Measurements from ENCODE around the gene HOMEZ.
"Not testable (repeated sequence)": the region's sequence is repeated elsewhere in the genome, so short reads cannot be mapped to it uniquely, and the experiment has no call there.

Gene HOMEZ

DNA sequence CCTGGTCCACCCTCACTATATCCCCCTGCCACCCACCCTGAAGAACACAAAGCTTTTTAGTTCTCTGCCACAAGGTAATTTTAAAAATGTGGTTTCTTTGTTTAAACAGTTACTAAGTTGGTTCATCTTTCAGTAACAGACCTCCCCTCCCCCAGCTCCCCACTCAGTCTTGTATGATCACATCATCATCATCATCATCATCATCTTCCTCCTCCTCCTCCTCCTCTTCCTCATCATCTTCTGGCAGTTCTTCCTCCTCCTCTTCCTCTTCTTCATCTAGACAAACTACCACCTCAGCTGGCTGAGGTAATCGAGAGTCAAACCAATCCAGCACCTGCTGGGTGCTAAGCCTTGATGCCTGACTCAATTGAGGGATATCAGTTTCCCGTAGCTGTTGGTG, 10.5 kb downstream of the HOMEZ start:
- no peak for DNase-seq

DNA sequence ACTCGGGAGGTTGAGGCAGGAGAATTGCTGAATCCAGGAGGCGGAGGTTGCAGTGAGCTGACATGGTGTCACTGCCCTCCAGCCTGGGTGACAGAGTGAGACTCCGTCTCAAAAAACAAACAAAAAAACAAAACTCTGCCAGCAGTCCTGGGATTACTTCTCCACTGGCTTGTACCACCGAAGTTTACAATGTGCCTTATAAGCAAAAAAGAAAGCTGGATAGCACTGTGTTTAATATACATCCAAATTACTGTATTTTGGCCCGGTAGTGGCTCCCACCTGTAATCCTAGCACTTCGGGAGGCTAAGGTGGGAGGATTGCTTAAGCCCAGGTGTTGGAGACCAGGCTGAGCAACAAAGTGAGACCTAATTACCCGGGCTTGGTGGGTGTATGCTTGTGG, 16.7 kb downstream of the HOMEZ start:
- no peak for DNase-seq

DNA sequence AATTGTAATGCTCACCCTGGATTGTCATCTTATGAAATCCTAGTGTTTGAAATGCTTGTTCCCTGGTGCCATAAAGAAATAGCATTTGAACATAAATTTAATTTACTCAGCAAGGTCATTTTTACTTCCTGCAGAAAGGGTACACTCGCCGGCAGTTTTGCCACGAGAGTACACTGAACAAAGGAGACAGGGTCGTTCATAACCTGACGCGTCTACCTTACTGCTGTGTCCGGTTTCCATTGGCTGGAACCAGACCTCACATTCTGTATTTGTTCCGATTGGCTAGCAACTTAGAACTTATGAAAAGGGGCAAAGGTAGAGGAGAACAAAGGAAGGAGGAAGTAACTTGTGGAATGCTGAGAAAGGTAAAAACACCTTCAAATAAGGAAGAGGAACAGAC, 25.1 kb downstream of the HOMEZ start:
- not testable (repeated sequence) for DNase-seq

DNA sequence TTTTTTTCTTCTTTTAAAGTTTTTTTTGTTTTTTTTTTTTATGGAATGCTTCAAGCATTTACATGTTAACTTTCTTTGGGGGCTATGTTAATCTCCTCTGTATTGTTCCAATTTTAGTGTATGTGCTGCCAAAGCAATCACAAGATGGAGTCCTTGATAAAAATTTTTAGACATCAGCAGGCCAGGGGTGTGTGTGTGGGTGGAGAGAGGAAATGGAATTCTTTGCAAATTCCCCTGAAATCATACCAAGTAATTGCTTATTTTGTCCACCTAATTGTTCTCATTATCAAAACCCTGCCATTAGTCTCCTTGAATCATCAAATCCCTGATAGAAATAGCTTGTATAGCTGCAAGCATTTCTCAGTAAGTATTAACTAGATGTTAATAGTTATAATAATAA, 26.5 kb downstream of the HOMEZ start:
- no peak for DNase-seq

DNA sequence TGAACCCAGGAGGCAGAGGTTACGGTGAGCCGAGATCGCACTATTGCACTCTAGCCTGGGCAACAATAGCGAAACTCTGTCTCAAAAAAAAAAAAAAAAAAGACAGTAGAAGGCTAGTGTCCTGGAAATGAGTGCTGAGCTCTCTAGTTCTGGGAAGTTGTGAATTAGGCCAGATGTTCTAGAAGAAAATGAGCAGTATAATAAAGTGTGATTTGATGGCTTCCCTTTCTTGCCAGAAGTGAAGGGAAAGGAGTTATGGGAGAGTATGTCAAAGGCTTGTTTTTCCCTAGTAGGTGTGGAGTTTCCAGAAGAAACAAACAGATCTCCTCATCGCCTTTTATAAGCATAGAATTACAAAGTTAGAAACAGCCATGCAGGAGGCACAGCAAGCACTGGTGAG, 27.7 kb downstream of the HOMEZ start:
- DNase-seq = no peak

DNA sequence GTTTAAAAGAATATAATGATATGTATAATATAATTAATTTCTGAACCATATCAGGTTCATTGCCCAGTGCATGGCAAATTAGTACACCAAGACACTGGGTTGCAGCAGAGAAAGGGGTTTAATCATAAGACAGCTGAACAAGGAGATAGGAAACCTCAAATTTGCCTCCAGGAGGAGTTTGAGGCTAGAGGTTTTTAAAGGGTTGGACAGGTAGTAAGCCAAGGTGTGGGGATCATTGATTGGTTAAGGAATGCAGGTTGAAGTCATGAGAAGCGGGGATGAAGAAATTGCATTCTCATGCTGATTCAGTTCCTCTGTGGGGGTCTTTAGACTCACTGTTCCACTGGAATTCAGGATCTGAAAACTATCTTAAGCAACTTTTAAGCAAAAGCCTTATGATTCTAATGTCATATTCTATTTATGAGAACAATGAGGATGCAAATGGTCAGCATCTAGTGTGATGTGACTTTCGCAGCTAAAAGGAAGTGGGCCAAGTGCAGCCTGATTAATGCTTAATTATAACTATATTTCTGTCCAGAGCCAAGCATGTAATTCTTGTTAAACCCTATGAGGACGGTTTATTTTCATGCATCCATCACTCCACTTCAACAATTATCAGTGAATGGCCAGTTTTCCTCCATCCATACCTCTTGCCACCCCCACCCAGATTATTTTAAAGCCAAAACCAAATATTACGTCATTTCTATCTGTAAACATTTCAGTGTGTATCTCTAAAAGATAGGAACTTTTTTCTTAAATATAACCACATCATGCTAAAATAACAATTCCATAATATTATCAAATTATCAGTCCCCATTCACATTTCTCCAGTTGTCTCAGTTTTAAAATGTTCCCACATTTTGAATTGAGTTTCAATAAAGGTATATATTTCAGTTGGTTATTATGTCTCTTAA, 33.3 kb downstream of the HOMEZ start:
- DNase-seq = no peak

DNA sequence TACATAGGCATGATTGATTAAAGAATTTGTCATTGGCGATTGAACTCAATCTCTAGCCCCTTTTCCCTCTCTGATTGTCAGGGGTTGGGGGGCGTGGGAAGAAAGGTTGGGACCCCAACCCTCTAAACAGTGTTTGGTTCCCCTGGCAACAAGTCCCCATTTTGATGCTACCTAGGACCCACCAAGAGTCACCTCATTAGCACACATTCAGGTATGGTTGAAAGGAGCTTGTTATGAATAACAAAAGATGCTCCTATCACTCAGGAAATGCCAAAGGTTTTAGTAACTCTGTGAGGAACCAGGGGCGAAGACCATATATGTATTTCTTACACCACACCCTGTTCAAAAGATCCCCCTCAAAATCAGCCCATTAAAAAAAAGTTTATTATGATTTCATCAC, 33.9 kb downstream of the HOMEZ start:
- DNase-seq = no peak

DNA sequence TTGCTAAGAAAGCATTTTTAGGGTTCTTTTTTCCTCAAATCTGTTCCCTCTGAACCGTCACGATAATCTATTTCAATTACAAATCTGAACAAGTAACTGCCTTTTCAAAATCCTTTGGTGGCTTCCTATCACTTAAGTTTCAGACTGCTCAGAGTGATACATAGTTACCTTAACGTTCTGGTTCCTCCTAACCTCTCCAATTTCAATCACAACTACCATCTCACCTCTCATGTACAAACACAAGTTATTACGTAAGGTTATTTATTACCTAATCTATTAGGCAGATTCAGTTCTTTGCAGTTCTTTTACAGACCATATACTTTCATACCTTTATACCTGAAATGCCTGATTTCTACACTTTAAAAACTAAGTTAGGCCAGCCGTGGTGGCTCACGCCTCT, 36.1 kb downstream of the HOMEZ start:
- no peak for DNase-seq

DNA sequence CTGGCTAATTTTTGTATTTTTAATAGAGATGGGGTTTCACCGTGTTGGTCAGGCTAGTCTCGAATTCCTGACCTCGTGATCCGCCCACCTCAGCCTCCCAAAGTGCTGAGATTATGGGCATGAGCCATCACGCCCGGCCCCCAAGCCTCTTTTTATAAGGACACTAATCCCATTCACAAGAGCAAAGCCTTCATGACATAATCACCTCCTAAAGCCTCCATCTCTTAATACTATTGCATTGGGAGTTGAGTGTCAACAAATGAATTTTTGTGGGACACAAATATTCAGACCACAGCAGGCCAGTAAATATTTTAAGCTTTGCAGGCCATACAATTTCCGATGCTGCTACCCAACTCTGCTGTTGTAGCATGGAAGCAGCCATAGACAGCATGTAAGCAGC, 37.3 kb downstream of the HOMEZ start:
- DNase-seq = no peak

DNA sequence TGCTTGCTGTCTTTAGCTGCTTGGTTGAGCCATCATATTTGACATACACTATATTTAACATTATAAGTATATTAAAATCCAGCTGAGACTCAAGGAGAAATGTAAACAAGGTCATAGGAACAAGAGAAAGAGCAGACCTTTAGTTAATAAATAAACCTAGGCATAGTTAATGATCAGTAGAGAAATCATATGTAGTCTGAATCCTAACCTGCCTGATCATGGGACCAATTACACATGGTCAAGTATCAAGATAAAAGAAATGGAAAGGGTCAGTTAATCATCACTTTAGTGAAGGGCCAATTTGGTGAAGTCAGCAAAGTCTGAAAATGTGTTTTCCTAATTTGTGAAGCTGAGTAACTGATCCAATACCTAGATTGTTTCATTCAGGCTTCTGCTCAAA, 40.6 kb downstream of the HOMEZ start:
- DNase-seq = no peak

DNA sequence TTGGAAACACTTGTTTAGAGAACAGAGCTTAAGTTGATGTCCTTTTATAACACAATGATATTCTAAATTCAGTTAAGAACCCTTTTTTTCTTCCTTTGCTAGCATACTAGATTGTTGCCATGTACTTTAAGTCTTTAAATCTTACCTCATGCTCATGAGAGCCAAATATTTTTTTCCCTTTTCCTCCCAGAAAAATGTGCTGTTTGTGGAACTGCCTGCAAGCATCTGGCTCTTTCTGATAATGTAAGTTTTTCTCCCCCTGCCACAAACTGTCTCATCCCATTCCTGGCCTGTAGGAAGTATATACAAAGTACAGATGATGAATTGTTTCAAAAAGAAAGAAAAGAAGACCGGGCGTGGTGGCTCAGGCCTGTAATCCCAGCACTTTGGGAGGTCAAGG, 42.9 kb downstream of the HOMEZ start:
- no peak for DNase-seq

DNA sequence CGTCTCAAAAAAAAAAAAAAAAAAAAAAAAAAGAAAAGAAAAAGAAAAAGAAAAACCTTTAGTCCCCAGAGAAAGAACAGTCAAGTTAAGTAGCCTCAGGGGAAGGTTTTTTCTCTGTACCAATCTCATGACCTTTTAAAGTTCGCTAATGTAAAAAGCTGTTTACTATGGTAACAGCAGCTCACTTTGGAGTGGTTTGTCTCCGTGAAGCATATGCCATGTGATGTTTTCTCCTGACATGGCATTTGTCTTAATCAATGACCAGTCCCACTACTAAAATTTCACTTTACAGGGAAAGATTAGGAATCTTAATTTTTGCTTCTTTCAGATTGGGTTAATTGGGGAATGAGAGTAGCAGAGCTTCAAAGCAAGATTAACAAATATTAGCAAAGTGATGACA, 43.9 kb downstream of the HOMEZ start:
- DNase-seq = no peak

DNA sequence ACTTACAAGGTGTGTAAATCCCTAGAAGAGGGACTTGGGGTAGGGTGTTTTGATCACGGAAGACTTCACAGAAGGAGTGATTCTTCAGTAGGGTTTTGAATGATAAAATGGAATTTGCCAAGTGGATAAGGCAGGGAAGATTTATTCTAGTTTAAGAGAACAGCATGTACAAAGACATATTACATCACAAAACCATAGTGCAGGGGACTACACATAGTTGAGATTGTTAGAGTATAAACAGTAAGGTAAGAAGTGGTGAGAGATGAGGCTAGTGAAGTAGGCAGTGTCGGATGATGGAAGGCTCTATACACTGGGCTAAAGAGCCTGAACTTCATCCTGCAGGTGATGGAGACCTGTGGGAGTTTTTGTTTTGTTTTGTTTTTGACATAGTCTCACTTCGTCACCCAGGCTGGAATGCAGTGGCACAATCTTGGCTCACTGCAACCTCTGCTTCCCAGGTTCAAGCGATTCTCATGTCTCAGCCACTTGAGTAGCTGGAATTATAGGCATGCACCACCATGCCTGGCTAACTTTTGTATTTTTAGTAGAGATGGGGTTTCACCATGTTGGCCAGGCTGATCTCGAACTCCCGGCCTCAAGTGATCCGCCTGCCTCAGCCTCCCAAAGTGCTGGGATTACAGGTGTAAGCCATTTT, 44.7 kb downstream of the HOMEZ start:
- not testable (repeated sequence) for DNase-seq

DNA sequence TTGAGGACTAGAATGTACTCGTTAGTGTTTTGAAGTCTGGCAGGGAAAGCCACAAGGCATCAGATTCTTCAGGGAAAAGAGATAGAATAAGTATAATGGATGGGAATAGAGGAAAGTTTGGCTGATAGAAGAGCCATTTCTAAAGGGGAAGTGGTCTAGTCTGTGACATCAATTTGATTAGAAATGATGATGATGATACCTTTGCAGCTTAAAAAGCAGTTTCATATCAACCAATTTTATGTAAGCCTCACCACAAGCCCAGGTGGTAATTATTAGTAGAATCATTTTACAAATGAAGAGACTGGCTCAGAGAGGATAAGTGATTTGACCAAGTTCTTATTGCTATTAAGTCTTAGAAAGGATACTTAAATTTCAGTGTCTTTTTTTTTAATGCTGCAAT, 45.3 kb downstream of the HOMEZ start:
- DNase-seq = no peak

DNA sequence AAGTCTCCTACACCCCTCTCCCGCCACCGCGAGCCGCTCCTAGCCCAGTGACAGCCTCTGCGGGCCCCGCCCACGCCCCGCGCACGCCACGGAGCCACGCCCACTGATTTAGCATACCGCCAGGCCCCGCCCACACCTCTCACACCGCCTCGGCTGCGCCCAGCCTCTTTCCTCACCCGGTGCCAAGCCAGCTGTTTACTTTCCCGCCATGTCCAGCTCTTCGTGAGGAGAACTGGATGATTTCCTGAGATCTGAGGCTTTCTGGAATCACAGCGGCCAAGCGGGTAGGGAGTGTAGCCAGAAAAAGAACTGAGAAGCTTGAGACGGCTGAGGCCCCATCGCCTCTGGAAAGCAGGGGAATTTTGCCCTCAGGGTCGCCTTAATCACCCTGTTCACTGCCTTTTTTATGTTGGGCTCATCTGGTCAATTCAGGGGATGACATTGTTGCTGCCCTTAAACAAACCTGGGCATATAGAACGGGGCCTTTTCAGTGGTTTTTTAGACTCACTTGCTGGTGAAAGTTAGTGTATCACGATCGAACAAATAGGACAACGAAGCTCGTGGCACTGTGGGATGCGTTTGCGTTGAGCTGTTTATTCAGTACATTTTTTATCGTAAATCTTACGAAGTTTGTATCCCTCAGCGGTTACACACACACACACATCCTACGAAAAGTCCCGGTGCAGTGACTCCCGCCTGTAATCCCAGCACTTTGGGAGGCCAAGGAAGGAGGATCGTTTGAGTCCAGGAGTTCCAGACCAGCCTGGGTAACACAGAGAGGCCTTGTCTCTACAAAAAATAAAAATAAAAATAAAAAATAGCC, 47.9 kb downstream of the HOMEZ start, which contains the start of gene RNF212B:
RNF212B (plus strand) TSS at position 165 of the 823 bp plus-strand sequence. CDS start 2,410 bp downstream, outside the sequence.
- DNase-seq = peak; percentile 77

DNA sequence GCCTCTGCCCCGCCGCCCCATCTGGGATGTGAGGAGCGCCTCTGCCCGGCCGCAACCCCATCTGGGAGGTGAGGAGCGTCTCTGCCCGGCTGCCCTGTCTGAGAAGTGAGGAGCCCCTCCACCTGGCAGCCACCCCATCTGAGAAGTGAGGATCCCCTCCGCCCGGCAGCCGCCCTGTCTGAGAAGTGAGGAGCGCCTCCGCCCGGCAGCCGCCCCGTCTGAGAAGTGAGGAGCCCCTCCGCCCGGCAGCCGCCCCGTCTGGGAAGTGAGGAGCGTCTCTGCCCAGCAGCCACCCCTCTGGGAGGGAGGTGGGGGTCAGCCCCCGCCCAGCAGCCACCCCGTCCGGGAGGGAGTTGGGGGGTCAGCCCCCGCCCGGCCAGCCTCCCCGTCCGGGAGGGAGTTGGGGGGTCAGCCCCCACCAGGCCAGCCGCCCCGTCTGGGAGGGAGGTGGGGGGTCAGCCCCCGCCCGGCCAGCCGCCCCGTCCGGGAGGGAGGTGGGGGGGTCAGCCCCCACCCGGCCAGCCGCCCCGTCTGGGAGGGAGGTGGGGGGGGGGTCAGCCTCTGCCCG, 53.6 kb downstream of the HOMEZ start:
- not testable (repeated sequence) for DNase-seq

DNA sequence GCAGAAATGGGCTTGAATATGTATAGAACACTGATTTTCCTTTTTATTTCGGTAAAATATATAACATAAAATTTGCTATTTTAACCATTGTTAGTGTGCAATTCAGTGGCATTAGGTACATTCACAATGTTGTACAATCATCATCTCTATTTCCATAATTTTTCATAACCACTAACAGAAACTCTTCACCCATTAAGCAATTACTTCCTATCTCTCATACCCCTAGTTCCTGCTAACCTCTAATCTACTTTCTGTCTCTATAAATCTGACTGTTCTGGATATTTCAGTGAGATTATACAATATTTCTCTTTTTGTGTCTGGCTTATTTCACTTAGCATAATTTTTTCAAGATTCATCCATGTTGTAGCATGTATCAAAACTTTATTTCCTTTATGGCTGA, 57.1 kb downstream of the HOMEZ start:
- DNase-seq = no peak

DNA sequence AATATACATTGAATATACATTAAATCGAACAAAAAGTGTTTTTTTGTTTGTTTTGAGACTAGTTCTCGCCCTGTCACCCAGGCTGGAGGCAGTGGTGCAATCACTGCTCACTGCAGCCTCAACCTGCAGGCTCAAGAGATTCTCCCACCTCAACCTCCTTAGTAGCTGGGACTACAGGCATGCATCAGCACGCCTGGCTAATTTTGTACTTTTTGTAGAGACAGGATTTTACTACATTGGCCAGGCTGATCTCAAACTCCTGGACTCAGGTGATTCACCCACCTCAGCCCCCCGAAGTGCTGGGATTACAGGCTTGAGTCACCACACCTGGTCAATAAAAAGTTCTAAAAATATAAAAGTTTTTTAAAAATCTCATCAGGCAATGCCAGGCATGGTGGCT, 58.4 kb downstream of the HOMEZ start:
- DNase-seq = no peak

DNA sequence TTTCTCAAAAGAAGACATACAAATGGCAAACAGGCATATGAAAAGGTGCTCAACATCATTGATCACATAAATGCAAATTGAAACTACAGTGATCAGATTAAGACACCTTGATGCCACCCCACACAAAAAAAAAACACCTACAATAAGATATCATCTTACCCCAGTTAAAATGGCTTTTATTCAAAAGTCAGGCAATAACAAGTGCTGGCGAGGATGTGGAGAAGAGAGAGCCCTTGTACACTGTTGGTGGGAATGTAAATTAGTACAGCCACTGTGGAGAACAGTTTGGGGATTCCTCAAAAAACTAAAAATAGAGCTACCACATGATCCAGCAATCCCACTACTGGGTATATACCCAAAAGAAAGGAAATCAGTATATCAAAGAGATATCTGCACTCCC, 61.0 kb downstream of the HOMEZ start:
- DNase-seq = not testable (repeated sequence)
